HepG2 (cell line): Measurements from ENCODE around the gene UTP3. TPM values are rescaled to one million over a fixed set of nuclear protein-coding genes. Genes with fewer than 3 reads are reported as not detected.

Source experiments
- ASH2L ChIP-seq: fragments of 300-600, 200-600 bp; sonication (generic); IDR thresholded peaks from 2 replicates; pipeline ENCODE4 v1.7.0; 2017; ENCODE audit warnings: low read depth, mild to moderate bottlenecking, moderate library complexity, mixed read lengths, low read length; ENCODE audit not compliant: insufficient read length
- ATAD3A ChIP-seq: sonication (generic); formaldehyde crosslinking; IDR thresholded peaks from 2 replicates; pipeline ENCODE4 v1.4.0; 2020; ENCODE audit warnings: missing genetic modification reagents
- ATF7 ChIP-seq, 2 experiments: fragments of 450-650 bp in 1 of 2; sonication (generic) in 1 of 2; formaldehyde crosslinking in 1 of 2; IDR thresholded peaks; 2 replicates each; pipeline versions ENCODE4 v1.4.0 to v1.6.1; 2016 to 2020; ENCODE audit warnings: antibody characterized with exemption in 1 of 2, mild to moderate bottlenecking in 1 of 2, missing genetic modification reagents in 1 of 2
- CEBPB ChIP-seq: IDR thresholded peaks from 2 replicates; pipeline ENCODE4 v1.6.1; 2011; ENCODE audit warnings: low read depth, low read length, improper control_type of control experiment, borderline replicate concordance
- CHD4 ChIP-seq: fragments of 200-600 bp; sonication (generic); IDR thresholded peaks from 2 replicates; pipeline ENCODE4 v1.7.0; 2017; ENCODE audit warnings: mild to moderate bottlenecking, low read length, borderline replicate concordance
- ETV6 ChIP-seq: sonication (generic); formaldehyde crosslinking; conservative IDR thresholded peaks from 2 replicates; pipeline ENCODE4 v1.4.0; 2020; ENCODE audit warnings: missing genetic modification reagents
- FOSL2 ChIP-seq: sonication (generic); formaldehyde crosslinking; IDR thresholded peaks from 2 replicates; pipeline ENCODE4 v1.4.0; 2020; ENCODE audit warnings: missing genetic modification reagents
- KLF6 ChIP-seq: IDR thresholded peaks from 2 replicates; pipeline ENCODE4 v1.8.0; 2016; ENCODE audit warnings: missing biosample characterization, missing genetic modification reagents
- MED1 ChIP-seq: sonication (generic); formaldehyde crosslinking; IDR thresholded peaks from 2 replicates; pipeline ENCODE4 v1.4.0; 2020; ENCODE audit warnings: missing genetic modification reagents
- MXD4 ChIP-seq: IDR thresholded peaks from 2 replicates; pipeline ENCODE4 v1.6.1; 2016; ENCODE audit warnings: mild to moderate bottlenecking, missing biosample characterization, missing genetic modification reagents
- NFKBIZ ChIP-seq: IDR thresholded peaks from 2 replicates; pipeline ENCODE4 v1.6.1; 2018; ENCODE audit warnings: missing genetic modification reagents, missing compliant biosample characterization
- XRCC5 ChIP-seq: fragments of 200-400 bp; formaldehyde crosslinking; optimal IDR thresholded peaks from 2 replicates; pipeline ENCODE3; 2017; ENCODE audit warnings: mild to moderate bottlenecking, low read length
- YEATS4 ChIP-seq: sonication (generic); formaldehyde crosslinking; IDR thresholded peaks from 2 replicates; pipeline ENCODE4 v1.4.0; 2020; ENCODE audit warnings: missing genetic modification reagents, borderline replicate concordance
- ZBTB42 ChIP-seq: sonication (generic); formaldehyde crosslinking; IDR thresholded peaks from 2 replicates; pipeline ENCODE4 v1.5.0; 2020; ENCODE audit warnings: mild to moderate bottlenecking, missing genetic modification reagents
- ZKSCAN8 ChIP-seq: IDR thresholded peaks from 2 replicates; pipeline ENCODE4 v1.6.1; 2016; ENCODE audit warnings: borderline replicate concordance, missing genetic modification reagents, missing compliant biosample characterization
- ZNF768 ChIP-seq: sonication (generic); formaldehyde crosslinking; IDR thresholded peaks from 2 replicates; pipeline ENCODE4 v1.4.0; 2020; ENCODE audit warnings: missing genetic modification reagents
- ZNF879 ChIP-seq: sonication (generic); formaldehyde crosslinking; IDR thresholded peaks from 2 replicates; pipeline ENCODE4 v1.8.1; 2023; ENCODE audit warnings: missing genetic modification reagents
- polyA plus RNA-seq, 8 experiments: library from polyadenylated mRNA; depleted of rRNA in 3 of 8; stranded (reverse) in 7 of 8; unstranded in 1 of 8; fragments of >200 nt; fragmentation: Illumina TruSeq in 4 of 8; extraction: Trizol in 4 of 8; gene quantifications; 2 replicates each; pipeline versions ENCODE4 v1.2.1 to v1.2.3, GENCODE V29; 2011 to 2016; ENCODE audit warnings: low read depth in 4 of 8, missing spikeins in 1 of 8, mixed read lengths in 1 of 8; ENCODE audit not compliant: insufficient read depth in 1 of 8
- total RNA-seq, 5 experiments: library from RNA; depleted of rRNA; stranded (reverse); fragments of >200 nt; fragmentation: Illumina TruSeq; extraction: Trizol; gene quantifications; 2 replicates each; pipeline ENCODE4 v1.2.3, GENCODE V29; 2016; ENCODE audit warnings: low read depth in 1 of 5
- TF ChIP-seq, protein P1 (sequence below): sonication (generic); formaldehyde crosslinking; conservative IDR thresholded peaks from 2 replicates; pipeline ENCODE4 v1.4.0; 2020; ENCODE audit warnings: missing genetic modification reagents
- TF ChIP-seq, protein P2 (sequence below): sonication (generic); formaldehyde crosslinking; IDR thresholded peaks from 2 replicates; pipeline ENCODE4 v1.4.0; 2020; ENCODE audit warnings: low read depth, mild to moderate bottlenecking, missing genetic modification reagents
- TF ChIP-seq, protein P3 (sequence below): sonication (generic); formaldehyde crosslinking; IDR thresholded peaks from 2 replicates; pipeline ENCODE4 v1.4.0; 2020; ENCODE audit warnings: missing genetic modification reagents, borderline replicate concordance
- TF ChIP-seq, protein P4 (sequence below): sonication (generic); formaldehyde crosslinking; IDR thresholded peaks from 2 replicates; pipeline ENCODE4 v1.8.0; 2022; ENCODE audit warnings: low read depth, missing genetic modification reagents

UTP3 gene
- total and polyA plus RNA-seq, 2 of the 13 experiments (the other 11 are each of a cell fraction or from before 2014, with no cell fraction given): 6.9 to 19.5 TPM

DNA sequence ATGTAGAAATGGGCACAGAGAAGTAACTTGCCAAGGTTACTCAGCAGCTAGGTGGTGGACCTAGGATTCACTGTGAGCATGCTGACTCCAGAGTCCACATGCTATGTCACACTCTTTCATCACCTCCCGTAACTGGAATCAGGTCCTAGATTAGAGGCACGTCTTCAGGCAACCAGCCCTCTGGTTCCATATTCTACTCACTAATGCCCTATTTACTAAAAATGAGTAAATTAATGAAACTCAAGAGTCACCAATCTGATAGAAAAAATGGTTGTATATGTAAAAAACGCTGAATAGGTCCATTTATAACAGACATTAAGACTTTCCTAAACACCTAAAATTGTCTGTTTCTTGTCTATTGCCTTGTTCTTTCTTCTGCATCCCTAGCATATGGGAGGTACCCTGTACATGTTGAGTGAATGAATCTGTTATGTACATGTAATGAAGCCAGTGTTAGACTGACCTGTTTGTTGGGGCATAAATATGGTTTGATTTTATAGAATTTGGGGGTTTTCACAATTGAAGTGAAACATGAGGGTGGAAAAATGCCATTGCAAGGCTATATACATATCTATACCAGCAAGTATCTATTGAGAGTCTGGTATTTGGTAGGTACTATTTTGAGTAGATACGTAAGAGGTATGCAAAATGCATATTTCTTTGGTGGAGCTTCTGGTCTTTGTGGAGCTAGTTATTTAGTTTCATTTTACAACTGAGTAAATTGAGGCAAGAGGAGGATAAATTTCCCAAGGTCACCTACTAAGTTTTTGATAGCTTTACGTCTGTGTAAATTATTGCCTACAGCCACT lies 26.0 kb downstream of the UTP3 start (continued):
- TF ChIP-seq ATF7 (IDR thresholded peaks at IDR 0.05) (no peak), ATF7 (CRISPR knock-in tag; IDR thresholded peaks at IDR 0.05) (no peak), ZNF879 (no peak), FOSL2 (CRISPR knock-in tag) (peak; percentile 79), ZBTB42 (CRISPR knock-in tag) (no peak), ZKSCAN8 (CRISPR knock-in tag) (peak; percentile 53; the same call in 1 of the 2 replicates), ETV6 (CRISPR knock-in tag) (no peak), YEATS4 (CRISPR knock-in tag) (0 out of 2 replicates have a peak, but pooled peaks have one; percentile 25), ASH2L (no peak), CEBPB (peak; percentile 76), MXD4 (CRISPR knock-in tag) (peak; percentile 60; the same call in 1 of the 2 replicates), MED1 (CRISPR knock-in tag) (0 out of 2 replicates have a peak, but pooled peaks have one; percentile 42), ZNF768 (CRISPR knock-in tag) (no peak), XRCC5 (no peak), ATAD3A (CRISPR knock-in tag) (no peak), KLF6 (CRISPR knock-in tag) (no peak), CHD4 (no peak), NFKBIZ (CRISPR knock-in tag) (no peak)
- TF ChIP-seq, protein P1, sequence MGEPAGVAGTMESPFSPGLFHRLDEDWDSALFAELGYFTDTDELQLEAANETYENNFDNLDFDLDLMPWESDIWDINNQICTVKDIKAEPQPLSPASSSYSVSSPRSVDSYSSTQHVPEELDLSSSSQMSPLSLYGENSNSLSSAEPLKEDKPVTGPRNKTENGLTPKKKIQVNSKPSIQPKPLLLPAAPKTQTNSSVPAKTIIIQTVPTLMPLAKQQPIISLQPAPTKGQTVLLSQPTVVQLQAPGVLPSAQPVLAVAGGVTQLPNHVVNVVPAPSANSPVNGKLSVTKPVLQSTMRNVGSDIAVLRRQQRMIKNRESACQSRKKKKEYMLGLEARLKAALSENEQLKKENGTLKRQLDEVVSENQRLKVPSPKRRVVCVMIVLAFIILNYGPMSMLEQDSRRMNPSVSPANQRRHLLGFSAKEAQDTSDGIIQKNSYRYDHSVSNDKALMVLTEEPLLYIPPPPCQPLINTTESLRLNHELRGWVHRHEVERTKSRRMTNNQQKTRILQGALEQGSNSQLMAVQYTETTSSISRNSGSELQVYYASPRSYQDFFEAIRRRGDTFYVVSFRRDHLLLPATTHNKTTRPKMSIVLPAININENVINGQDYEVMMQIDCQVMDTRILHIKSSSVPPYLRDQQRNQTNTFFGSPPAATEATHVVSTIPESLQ (CRISPR knock-in tag): no peak
- TF ChIP-seq, protein P2, sequence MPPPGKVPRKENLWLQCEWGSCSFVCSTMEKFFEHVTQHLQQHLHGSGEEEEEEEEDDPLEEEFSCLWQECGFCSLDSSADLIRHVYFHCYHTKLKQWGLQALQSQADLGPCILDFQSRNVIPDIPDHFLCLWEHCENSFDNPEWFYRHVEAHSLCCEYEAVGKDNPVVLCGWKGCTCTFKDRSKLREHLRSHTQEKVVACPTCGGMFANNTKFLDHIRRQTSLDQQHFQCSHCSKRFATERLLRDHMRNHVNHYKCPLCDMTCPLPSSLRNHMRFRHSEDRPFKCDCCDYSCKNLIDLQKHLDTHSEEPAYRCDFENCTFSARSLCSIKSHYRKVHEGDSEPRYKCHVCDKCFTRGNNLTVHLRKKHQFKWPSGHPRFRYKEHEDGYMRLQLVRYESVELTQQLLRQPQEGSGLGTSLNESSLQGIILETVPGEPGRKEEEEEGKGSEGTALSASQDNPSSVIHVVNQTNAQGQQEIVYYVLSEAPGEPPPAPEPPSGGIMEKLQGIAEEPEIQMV (CRISPR knock-in tag): no peak
- TF ChIP-seq, protein P3, sequence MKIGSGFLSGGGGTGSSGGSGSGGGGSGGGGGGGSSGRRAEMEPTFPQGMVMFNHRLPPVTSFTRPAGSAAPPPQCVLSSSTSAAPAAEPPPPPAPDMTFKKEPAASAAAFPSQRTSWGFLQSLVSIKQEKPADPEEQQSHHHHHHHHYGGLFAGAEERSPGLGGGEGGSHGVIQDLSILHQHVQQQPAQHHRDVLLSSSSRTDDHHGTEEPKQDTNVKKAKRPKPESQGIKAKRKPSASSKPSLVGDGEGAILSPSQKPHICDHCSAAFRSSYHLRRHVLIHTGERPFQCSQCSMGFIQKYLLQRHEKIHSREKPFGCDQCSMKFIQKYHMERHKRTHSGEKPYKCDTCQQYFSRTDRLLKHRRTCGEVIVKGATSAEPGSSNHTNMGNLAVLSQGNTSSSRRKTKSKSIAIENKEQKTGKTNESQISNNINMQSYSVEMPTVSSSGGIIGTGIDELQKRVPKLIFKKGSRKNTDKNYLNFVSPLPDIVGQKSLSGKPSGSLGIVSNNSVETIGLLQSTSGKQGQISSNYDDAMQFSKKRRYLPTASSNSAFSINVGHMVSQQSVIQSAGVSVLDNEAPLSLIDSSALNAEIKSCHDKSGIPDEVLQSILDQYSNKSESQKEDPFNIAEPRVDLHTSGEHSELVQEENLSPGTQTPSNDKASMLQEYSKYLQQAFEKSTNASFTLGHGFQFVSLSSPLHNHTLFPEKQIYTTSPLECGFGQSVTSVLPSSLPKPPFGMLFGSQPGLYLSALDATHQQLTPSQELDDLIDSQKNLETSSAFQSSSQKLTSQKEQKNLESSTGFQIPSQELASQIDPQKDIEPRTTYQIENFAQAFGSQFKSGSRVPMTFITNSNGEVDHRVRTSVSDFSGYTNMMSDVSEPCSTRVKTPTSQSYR: no peak
- TF ChIP-seq, protein P4, sequence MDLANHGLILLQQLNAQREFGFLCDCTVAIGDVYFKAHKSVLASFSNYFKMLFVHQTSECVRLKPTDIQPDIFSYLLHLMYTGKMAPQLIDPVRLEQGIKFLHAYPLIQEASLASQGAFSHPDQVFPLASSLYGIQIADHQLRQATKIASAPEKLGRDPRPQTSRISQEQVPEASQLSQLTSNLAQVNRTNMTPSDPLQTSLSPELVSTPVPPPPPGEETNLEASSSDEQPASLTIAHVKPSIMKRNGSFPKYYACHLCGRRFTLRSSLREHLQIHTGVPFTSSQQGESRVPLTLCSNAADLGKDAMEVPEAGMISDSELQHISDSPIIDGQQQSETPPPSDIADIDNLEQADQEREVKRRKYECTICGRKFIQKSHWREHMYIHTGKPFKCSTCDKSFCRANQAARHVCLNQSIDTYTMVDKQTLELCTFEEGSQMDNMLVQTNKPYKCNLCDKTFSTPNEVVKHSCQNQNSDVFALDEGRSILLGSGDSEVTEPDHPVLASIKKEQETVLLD: no peak
